ENCODE measurements around the gene UVRAG.

GRCh38 chr11:76051937-76052336 is 236.9 kb downstream of the UVRAG start:
- TF ChIP-seq CTCF (IDR thresholded peaks at IDR 0.05): no peak
- no peak for TF ChIP-seq POLR2AphosphoS5 (IDR thresholded peaks at IDR 0.05; ENCODE audit: low read depth, low read length)
- TF ChIP-seq REST (IDR thresholded peaks at IDR 0.05; ENCODE audit: insufficient read depth in 1 of 2, low read depth in 2 of 2, low read length in 1 of 2): no peak
- no peak for TF ChIP-seq SIN3A (IDR thresholded peaks at IDR 0.05; ENCODE audit: borderline replicate concordance, insufficient read depth, low read depth, low read length)
- TF ChIP-seq TCF7L2 (IDR thresholded peaks at IDR 0.05; ENCODE audit: low read depth, low read length): no peak

Measured in Panc1 (cell line).